ENCODE data around the gene USP13.

DNA sequence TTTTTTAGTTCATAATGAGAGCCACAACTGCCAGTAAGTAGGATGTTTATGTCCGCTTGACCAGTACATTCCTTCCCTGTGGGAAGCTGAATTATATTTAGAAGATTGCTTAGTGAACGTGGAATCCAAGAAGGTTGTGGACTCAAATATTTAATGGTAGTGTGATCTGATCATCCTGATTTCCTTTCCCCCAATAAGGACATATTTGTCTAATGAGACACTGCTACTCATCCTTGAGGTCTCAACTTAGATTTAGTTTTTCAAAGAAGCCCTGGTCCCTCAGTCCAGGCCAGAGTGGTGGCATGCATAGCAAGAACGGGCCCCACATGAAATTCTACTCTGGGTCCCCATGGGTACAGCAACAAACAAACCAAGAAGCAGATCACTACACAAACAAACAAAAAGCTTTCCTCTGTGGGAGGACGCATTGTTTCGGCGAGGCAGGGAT lies 60.8 kb downstream of the USP13 start:
- no peak for TF ChIP-seq CTCF (conservative IDR thresholded peaks at IDR 0.05; ENCODE audit: low read depth, low read length)
- no peak; the same call in 1 of the 2 replicates for TF ChIP-seq POLR2A (IDR thresholded peaks at IDR 0.05; ENCODE audit: low read depth, low read length)
- TF ChIP-seq MAFK (IDR thresholded peaks at IDR 0.05; ENCODE audit: low read depth, low read length), result no peak
- no peak for TF ChIP-seq RFX5 (IDR thresholded peaks at IDR 0.05; ENCODE audit: low read depth, low read length)
- no peak for TF ChIP-seq CEBPB (IDR thresholded peaks at IDR 0.05; ENCODE audit: low read depth, low read length)
- TF ChIP-seq RCOR1 (IDR thresholded peaks at IDR 0.05; ENCODE audit: insufficient replicate concordance, low read length), result no peak
- no peak for TF ChIP-seq USF2 (IDR thresholded peaks at IDR 0.05; ENCODE audit: low read depth, low read length)
- TF ChIP-seq MXI1 (IDR thresholded peaks at IDR 0.05; ENCODE audit: borderline replicate concordance, low read depth, low read length), result no peak
- TF ChIP-seq FOS (IDR thresholded peaks at IDR 0.05; ENCODE audit: low read depth, low read length), result no peak
- no peak for TF ChIP-seq SMC3 (IDR thresholded peaks at IDR 0.05; ENCODE audit: low read depth, low read length)
- no peak for TF ChIP-seq MAZ (IDR thresholded peaks at IDR 0.05; ENCODE audit: borderline replicate concordance, low read depth, low read length)
- TF ChIP-seq RAD21 (IDR thresholded peaks at IDR 0.05; ENCODE audit: low read length), result no peak
- TF ChIP-seq CHD1 (IDR thresholded peaks at IDR 0.05; ENCODE audit: low read depth, low read length), result no peak
- TF ChIP-seq BHLHE40 (IDR thresholded peaks at IDR 0.05; ENCODE audit: low read depth, low read length), result no peak
